BLaER1 (cell line): Measurements from ENCODE around the gene IRS1.

Experiments
- H3K27ac ChIP-seq: shearing (Covaris generic); formaldehyde crosslinking; 2 replicates; pipeline ENCODE4 v1.8.1; 2022
- H3K27me3 ChIP-seq: shearing (Covaris generic); formaldehyde crosslinking; 2 replicates; pipeline ENCODE4 v1.8.1; 2022
- H3K36me3 ChIP-seq: shearing (Covaris generic); formaldehyde crosslinking; 2 replicates; pipeline ENCODE4 v1.8.1; 2022
- H3K4me1 ChIP-seq: shearing (Covaris generic); formaldehyde crosslinking; 2 replicates; pipeline ENCODE4 v1.8.1; 2022
- H3K4me2 ChIP-seq: shearing (Covaris generic); formaldehyde crosslinking; 2 replicates; pipeline ENCODE4 v1.8.1; 2022
- H3K4me3 ChIP-seq: shearing (Covaris generic); formaldehyde crosslinking; 2 replicates; pipeline ENCODE4 v1.8.1; 2022
- H3K9ac ChIP-seq: shearing (Covaris generic); formaldehyde crosslinking; 2 replicates; pipeline ENCODE4 v1.8.1; 2022
- H3K9me3 ChIP-seq: shearing (Covaris generic); formaldehyde crosslinking; 2 replicates; pipeline ENCODE4 v1.8.1; 2022
- H4K20me1 ChIP-seq: shearing (Covaris generic); formaldehyde crosslinking; 2 replicates; pipeline ENCODE4 v1.8.1; 2022
- Cebpa-rat ChIP-seq: shearing (Covaris generic); IDR thresholded peaks from 2 replicates; pipeline ENCODE4 v1.8.1; 2022

The IRS1 gene

GRCh38 chr2:226690461-226691024 lies 109.1 kb downstream of the IRS1 start:
- Histone ChIP-seq H3K4me2 (peak overlapping the region; percentile 83), H4K20me1 (no peaks in the 10 kb centered on the region), H3K27ac (peak overlapping the region; percentile 55), H3K4me1 (peaks cover 55% of the 10 kb centered on the region), H3K9ac (0 out of 2 replicates have a peak overlapping the region, but pooled peaks have one; percentile 23), H3K4me3 (0 out of 2 replicates have a peak overlapping the region, but pooled peaks have one; percentile 23), H3K36me3 (no peaks in the 10 kb centered on the region), H3K9me3 (peaks cover 17% of the 10 kb centered on the region), H3K27me3 (no peaks in the 10 kb centered on the region)
- no peak for TF ChIP-seq Cebpa-rat

GRCh38 chr2:226687641-226688253 lies 111.9 kb downstream of the IRS1 start:
- H3K36me3 ChIP-seq, result no peaks in the 10 kb centered on the region
- TF ChIP-seq Cebpa-rat, result no peak
- no peak overlapping the region for H3K4me2 ChIP-seq
- H3K4me1 ChIP-seq, result peaks cover 35% of the 10 kb centered on the region
- no peaks in the 10 kb centered on the region for H4K20me1 ChIP-seq
- H3K9ac ChIP-seq, result no peak overlapping the region
- H3K27ac ChIP-seq, result no peak overlapping the region
- peaks cover 17% of the 10 kb centered on the region for H3K9me3 ChIP-seq
- H3K27me3 ChIP-seq, result no peaks in the 10 kb centered on the region
- H3K4me3 ChIP-seq, result no peak overlapping the region

- H3K4me3 ChIP-seq, result no peak overlapping the region
- H3K27me3 ChIP-seq, result no peaks in the 10 kb centered on the region
- no peaks in the 10 kb centered on the region for H4K20me1 ChIP-seq
- peaks cover 3% of the 10 kb centered on the region for H3K4me1 ChIP-seq
- no peak overlapping the region for H3K4me2 ChIP-seq
- peaks cover 17% of the 10 kb centered on the region for H3K9me3 ChIP-seq
- H3K27ac ChIP-seq, result no peak overlapping the region
- no peak overlapping the region for H3K9ac ChIP-seq
- H3K36me3 ChIP-seq, result no peaks in the 10 kb centered on the region
- no peak for TF ChIP-seq Cebpa-rat
Measured at GRCh38 chr2:226684563-226684959, 115.1 kb downstream of the IRS1 start.

- no peak overlapping the region for H3K4me3 ChIP-seq
- no peaks in the 10 kb centered on the region for H4K20me1 ChIP-seq
- no peaks in the 10 kb centered on the region for H3K4me1 ChIP-seq
- H3K27me3 ChIP-seq, result no peaks in the 10 kb centered on the region
- no peak overlapping the region for H3K27ac ChIP-seq
- H3K36me3 ChIP-seq, result no peaks in the 10 kb centered on the region
- no peak overlapping the region for H3K9ac ChIP-seq
- H3K4me2 ChIP-seq, result no peak overlapping the region
- no peak for TF ChIP-seq Cebpa-rat
- peaks cover 17% of the 10 kb centered on the region for H3K9me3 ChIP-seq
Measured at GRCh38 chr2:226683944-226684562, 115.6 kb downstream of the IRS1 start.

GRCh38 chr2:226683196-226683595 lies 116.4 kb downstream of the IRS1 start:
- H3K4me2 ChIP-seq, result no peak overlapping the region
- H3K36me3 ChIP-seq, result no peaks in the 10 kb centered on the region
- H3K4me3 ChIP-seq, result no peak overlapping the region
- H3K27me3 ChIP-seq, result no peaks in the 10 kb centered on the region
- no peak overlapping the region for H3K9ac ChIP-seq
- H3K4me1 ChIP-seq, result no peaks in the 10 kb centered on the region
- TF ChIP-seq Cebpa-rat, result no peak
- no peak overlapping the region for H3K27ac ChIP-seq
- H3K9me3 ChIP-seq, result peaks cover 13% of the 10 kb centered on the region
- no peaks in the 10 kb centered on the region for H4K20me1 ChIP-seq
